ENCODE results near the gene RAF1. TPM values are rescaled to one million over a fixed set of nuclear protein-coding genes. Genes with fewer than 3 reads are reported as not detected.
A peak's percentile ranks its signal among the peaks of the same experiment; 100 is the strongest.

RAF1 gene
- total RNA-seq, 1 experiment from 2014 or later, result 68.8 TPM

DNA sequence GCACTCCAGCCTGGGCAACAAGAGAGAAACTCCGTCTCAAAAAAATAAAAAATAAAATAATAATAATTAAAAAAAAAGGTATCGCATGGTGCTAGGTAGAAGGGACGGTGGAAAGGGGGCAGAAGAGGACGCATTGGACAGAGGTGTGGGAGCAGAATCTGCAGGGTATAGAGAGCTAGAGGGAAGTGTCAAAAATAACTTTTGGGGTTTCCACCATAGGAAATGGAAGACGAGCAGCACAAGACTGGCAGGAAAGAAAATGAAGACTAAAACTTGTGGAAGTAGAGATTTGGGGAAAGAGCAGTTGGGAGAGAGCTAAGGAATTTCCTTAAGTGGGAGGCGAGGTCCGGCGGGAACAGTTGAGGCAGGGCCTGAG lies 107.6 kb downstream of the RAF1 start:
- Histone ChIP-seq H3K27me3 (ENCODE audit: control insufficient read depth, insufficient read depth, low read length) (no peaks in the 10 kb centered on the region), H3K4me3 (ENCODE audit: low read depth in 2 of 2, low read length in 2 of 2) (peak overlapping the region; percentile 88 to 89), H3K4me1 (ENCODE audit: control insufficient read depth, insufficient read depth, low read length) (peaks cover 28% of the 10 kb centered on the region), H3K9me3 (ENCODE audit: control insufficient read depth, insufficient read depth, low read depth, low read length) (no peaks in the 10 kb centered on the region), H3K36me3 (ENCODE audit: control insufficient read depth, insufficient read depth, low read length) (peaks cover 3% of the 10 kb centered on the region; the same call in 1 of the 2 replicates), H3K27ac (ENCODE audit: low read length) (peak overlapping the region; percentile 81)
- TF ChIP-seq, protein P1, sequence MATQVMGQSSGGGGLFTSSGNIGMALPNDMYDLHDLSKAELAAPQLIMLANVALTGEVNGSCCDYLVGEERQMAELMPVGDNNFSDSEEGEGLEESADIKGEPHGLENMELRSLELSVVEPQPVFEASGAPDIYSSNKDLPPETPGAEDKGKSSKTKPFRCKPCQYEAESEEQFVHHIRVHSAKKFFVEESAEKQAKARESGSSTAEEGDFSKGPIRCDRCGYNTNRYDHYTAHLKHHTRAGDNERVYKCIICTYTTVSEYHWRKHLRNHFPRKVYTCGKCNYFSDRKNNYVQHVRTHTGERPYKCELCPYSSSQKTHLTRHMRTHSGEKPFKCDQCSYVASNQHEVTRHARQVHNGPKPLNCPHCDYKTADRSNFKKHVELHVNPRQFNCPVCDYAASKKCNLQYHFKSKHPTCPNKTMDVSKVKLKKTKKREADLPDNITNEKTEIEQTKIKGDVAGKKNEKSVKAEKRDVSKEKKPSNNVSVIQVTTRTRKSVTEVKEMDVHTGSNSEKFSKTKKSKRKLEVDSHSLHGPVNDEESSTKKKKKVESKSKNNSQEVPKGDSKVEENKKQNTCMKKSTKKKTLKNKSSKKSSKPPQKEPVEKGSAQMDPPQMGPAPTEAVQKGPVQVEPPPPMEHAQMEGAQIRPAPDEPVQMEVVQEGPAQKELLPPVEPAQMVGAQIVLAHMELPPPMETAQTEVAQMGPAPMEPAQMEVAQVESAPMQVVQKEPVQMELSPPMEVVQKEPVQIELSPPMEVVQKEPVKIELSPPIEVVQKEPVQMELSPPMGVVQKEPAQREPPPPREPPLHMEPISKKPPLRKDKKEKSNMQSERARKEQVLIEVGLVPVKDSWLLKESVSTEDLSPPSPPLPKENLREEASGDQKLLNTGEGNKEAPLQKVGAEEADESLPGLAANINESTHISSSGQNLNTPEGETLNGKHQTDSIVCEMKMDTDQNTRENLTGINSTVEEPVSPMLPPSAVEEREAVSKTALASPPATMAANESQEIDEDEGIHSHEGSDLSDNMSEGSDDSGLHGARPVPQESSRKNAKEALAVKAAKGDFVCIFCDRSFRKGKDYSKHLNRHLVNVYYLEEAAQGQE (IDR thresholded peaks at IDR 0.05; ENCODE audit: insufficient read depth in 1 of 2, low read depth in 2 of 2, low read length in 1 of 2), result no peak
- TF ChIP-seq TCF7L2 (IDR thresholded peaks at IDR 0.05; ENCODE audit: low read depth, low read length) (no peak), POLR2AphosphoS5 (IDR thresholded peaks at IDR 0.05; ENCODE audit: low read depth, low read length) (no peak), SIN3A (IDR thresholded peaks at IDR 0.05; ENCODE audit: borderline replicate concordance, insufficient read depth, low read depth, low read length) (no peak)
- TF ChIP-seq, protein P2, sequence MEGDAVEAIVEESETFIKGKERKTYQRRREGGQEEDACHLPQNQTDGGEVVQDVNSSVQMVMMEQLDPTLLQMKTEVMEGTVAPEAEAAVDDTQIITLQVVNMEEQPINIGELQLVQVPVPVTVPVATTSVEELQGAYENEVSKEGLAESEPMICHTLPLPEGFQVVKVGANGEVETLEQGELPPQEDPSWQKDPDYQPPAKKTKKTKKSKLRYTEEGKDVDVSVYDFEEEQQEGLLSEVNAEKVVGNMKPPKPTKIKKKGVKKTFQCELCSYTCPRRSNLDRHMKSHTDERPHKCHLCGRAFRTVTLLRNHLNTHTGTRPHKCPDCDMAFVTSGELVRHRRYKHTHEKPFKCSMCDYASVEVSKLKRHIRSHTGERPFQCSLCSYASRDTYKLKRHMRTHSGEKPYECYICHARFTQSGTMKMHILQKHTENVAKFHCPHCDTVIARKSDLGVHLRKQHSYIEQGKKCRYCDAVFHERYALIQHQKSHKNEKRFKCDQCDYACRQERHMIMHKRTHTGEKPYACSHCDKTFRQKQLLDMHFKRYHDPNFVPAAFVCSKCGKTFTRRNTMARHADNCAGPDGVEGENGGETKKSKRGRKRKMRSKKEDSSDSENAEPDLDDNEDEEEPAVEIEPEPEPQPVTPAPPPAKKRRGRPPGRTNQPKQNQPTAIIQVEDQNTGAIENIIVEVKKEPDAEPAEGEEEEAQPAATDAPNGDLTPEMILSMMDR (IDR thresholded peaks at IDR 0.05), result no peak
- DNase-seq (ENCODE audit: low read depth, low spot score), result no peak
- POLR2A ChIA-PET, result no interaction called here
- in situ Hi-C loops (cut with HindIII; ENCODE audit: low pct_unique_long_range_greater_than_20kb, low sequenced_read_pairs), result no loop called here
- no TSS peak for BruUV-seq (replicated peaks)
- intact Hi-C loops (cut with micrococcal nuclease; ENCODE audit: unreplicated experiment), result no loop called here
- CTCF ChIA-PET, result no interaction called here
- ATAC-seq, result peak; percentile 39

GRCh38 chr3:12553921-12554391 lies 110.0 kb downstream of the RAF1 start:
- Histone ChIP-seq H3K4me3 (ENCODE audit: low read depth in 2 of 2, low read length in 2 of 2) (peak overlapping the region; percentile 49 to 57), H3K36me3 (ENCODE audit: control insufficient read depth, insufficient read depth, low read length) (peaks cover 3% of the 10 kb centered on the region; the same call in 1 of the 2 replicates), H3K4me1 (ENCODE audit: control insufficient read depth, insufficient read depth, low read length) (peaks cover 14% of the 10 kb centered on the region), H3K27ac (ENCODE audit: low read length) (peak overlapping the region; percentile 61; the same call in 1 of the 2 replicates), H3K9me3 (ENCODE audit: control insufficient read depth, insufficient read depth, low read depth, low read length) (no peaks in the 10 kb centered on the region), H3K27me3 (ENCODE audit: control insufficient read depth, insufficient read depth, low read length) (no peaks in the 10 kb centered on the region)
- no peak for DNase-seq (ENCODE audit: low read depth, low spot score)
- intact Hi-C loops (cut with micrococcal nuclease; ENCODE audit: unreplicated experiment) (no loop called here), in situ Hi-C loops (cut with HindIII; ENCODE audit: low pct_unique_long_range_greater_than_20kb, low sequenced_read_pairs) (no loop called here)
- peak; percentile 8; the same call in 1 of the 2 replicates for ATAC-seq
- ChIA-PET CTCF (no interaction called here), POLR2A (interaction anchor here (0.6 kb wide), 1 partner anchor 270 kb away, joined by 3 read pairs; no protein-coding TSS in a partner anchor)
- no TSS peak for BruUV-seq (replicated peaks)
- TF ChIP-seq SIN3A (IDR thresholded peaks at IDR 0.05; ENCODE audit: borderline replicate concordance, insufficient read depth, low read depth, low read length) (no peak), TCF7L2 (IDR thresholded peaks at IDR 0.05; ENCODE audit: low read depth, low read length) (no peak), POLR2AphosphoS5 (IDR thresholded peaks at IDR 0.05; ENCODE audit: low read depth, low read length) (no peak)
- TF ChIP-seq, protein P1 (IDR thresholded peaks at IDR 0.05; ENCODE audit: insufficient read depth in 1 of 2, low read depth in 2 of 2, low read length in 1 of 2), result no peak
- TF ChIP-seq, protein P2 (IDR thresholded peaks at IDR 0.05), result no peak
